Activated naive CD8-positive, alpha-beta T cell treated with anti-CD3 and anti-CD28 coated beads for 36 hours (primary cell): Measurements from ENCODE around the gene IFITM10. TPM values are rescaled to one million over a fixed set of nuclear protein-coding genes. Genes with fewer than 3 reads are reported as not detected.

ENCODE experiments used
- total RNA-seq, 2 experiments: library from RNA; stranded (reverse); gene quantifications; one replicate each; pipeline ENCODE4 v1.2.3, GENCODE V29; 2021

The IFITM10 gene
- total RNA-seq, 2 experiments from 2014 or later, result not detected

Other genes starting within 250 kb of the IFITM10 start
- 1 to 10 TPM; 1.5 to 2.1 TPM for gene DUSP8, start 178.3 kb downstream of the IFITM10 start, total RNA-seq
- gene KRTAP5-1, start 165.3 kb downstream of the IFITM10 start, total RNA-seq, result not detected
- gene KRTAP5-2, start 152.3 kb downstream of the IFITM10 start, total RNA-seq, result not detected
- not detected for gene KRTAP5-3, start 142.1 kb downstream of the IFITM10 start, total RNA-seq
- not detected for gene KRTAP5-4, start 128.5 kb downstream of the IFITM10 start, total RNA-seq
- gene KRTAP5-5, start 120.8 kb downstream of the IFITM10 start, total RNA-seq, result not detected
- gene KRTAP5-6, start 53.4 kb downstream of the IFITM10 start, total RNA-seq, result not detected
- 10 to 100 TPM; 40.9 to 43.0 TPM for gene CTSD, start 13.3 kb upstream of the IFITM10 start, total RNA-seq
- gene SYT8, start 84.4 kb upstream of the IFITM10 start, total RNA-seq, result not detected
- under 1 TPM in 1 of 2 experiments, not detected in 1; 0.31 TPM for gene TNNI2, start 88.4 kb upstream of the IFITM10 start, total RNA-seq
- 100 to 1,000 TPM; 147 to 148 TPM for gene LSP1, start 102.5 kb upstream of the IFITM10 start, total RNA-seq
- under 1 TPM; 0.20 to 0.31 TPM for gene PRR33, start 141.3 kb upstream of the IFITM10 start, total RNA-seq
- gene TNNT3, start 169.1 kb upstream of the IFITM10 start, total RNA-seq, result under 1 TPM; 0.50 to 0.54 TPM
- gene MRPL23, start 196.7 kb upstream of the IFITM10 start, total RNA-seq, result 100 to 1,000 TPM; 148 to 151 TPM
- not detected for gene H19, start 247.2 kb upstream of the IFITM10 start, total RNA-seq